ENCODE measurements around the gene KANK2. TPM values are rescaled to one million over a fixed set of nuclear protein-coding genes. Genes with fewer than 3 reads are reported as not detected.

KANK2 gene
- total RNA-seq, 2 donors from 2014 or later = 74.2 to 87.7 TPM

- no peak for DNase-seq
- Histone ChIP-seq H3K9ac (ENCODE audit: extremely low read depth, low read length, poor library complexity, severe bottlenecking) (no peak overlapping the region), H3K9me3 (ENCODE audit: control insufficient read depth, low read length) (peaks cover 10% of the 10 kb centered on the region), H3K4me1 (ENCODE audit: control insufficient read depth, insufficient read depth, low read length) (no peaks in the 10 kb centered on the region), H3K36me3 (ENCODE audit: control insufficient read depth, insufficient read depth, low read length) (peaks cover 30% of the 10 kb centered on the region), H3K4me3 (ENCODE audit: low read length) (no peak overlapping the region), H3K27me3 (ENCODE audit: control insufficient read depth, insufficient read depth, low read length, poor library complexity, severe bottlenecking) (no peaks in the 10 kb centered on the region), H3K27ac (ENCODE audit: low read depth, low read length) (no peak overlapping the region)
- Mint-ChIP-seq H3K9me3 (peaks cover 10% of the 10 kb centered on the region), H3K27me3 (ENCODE audit: insufficient read depth) (no peaks in the 10 kb centered on the region), H3K27ac (no peak overlapping the region), H3K36me3 (ENCODE audit: low read depth) (peaks cover 55% of the 10 kb centered on the region), H3K4me3 (no peak overlapping the region), H3K4me1 (no peaks in the 10 kb centered on the region)
- WGBS, 2 experiments (ENCODE audit: insufficient coverage in 1 of 2, insufficient read length in 1 of 2) = 96% methylated on average over 3 of the region's 3 CpGs; no CpG with 5 or more reads in 1 of the 2 experiments
- no peak for TF ChIP-seq CTCF (conservative IDR thresholded peaks at IDR 0.05)
These were observed 28.5 kb upstream of the KANK2 start for GRCh38 chr19:11225815-11226214.

- Mint-ChIP-seq H3K27me3 (ENCODE audit: insufficient read depth) (no peaks in the 10 kb centered on the region), H3K4me3 (no peak overlapping the region), H3K27ac (no peak overlapping the region), H3K9me3 (peaks cover 14% of the 10 kb centered on the region), H3K4me1 (no peaks in the 10 kb centered on the region), H3K36me3 (ENCODE audit: low read depth) (peaks cover 56% of the 10 kb centered on the region)
- H3K4me1 ChIP-seq (ENCODE audit: control insufficient read depth, insufficient read depth, low read length) = no peaks in the 10 kb centered on the region
- no peak overlapping the region for H3K4me3 ChIP-seq (ENCODE audit: low read length)
- 95 to 97% methylated on average over 3 of the region's 5 CpGs for WGBS, 2 experiments (ENCODE audit: insufficient coverage in 1 of 2, insufficient read length in 1 of 2)
- no peak overlapping the region for H3K9ac ChIP-seq (ENCODE audit: extremely low read depth, low read length, poor library complexity, severe bottlenecking)
- H3K27ac ChIP-seq (ENCODE audit: low read depth, low read length) = no peak overlapping the region
- peaks cover 34% of the 10 kb centered on the region for H3K36me3 ChIP-seq (ENCODE audit: control insufficient read depth, insufficient read depth, low read length)
- DNase-seq = no peak
- peaks cover 10% of the 10 kb centered on the region for H3K9me3 ChIP-seq (ENCODE audit: control insufficient read depth, low read length)
- no peaks in the 10 kb centered on the region for H3K27me3 ChIP-seq (ENCODE audit: control insufficient read depth, insufficient read depth, low read length, poor library complexity, severe bottlenecking)
- no peak for TF ChIP-seq CTCF (conservative IDR thresholded peaks at IDR 0.05)
These were observed 27.8 kb upstream of the KANK2 start for GRCh38 chr19:11225172-11225571.

GRCh38 chr19:11224429-11224828, 27.1 kb upstream of the KANK2 start:
- peaks cover 56% of the 10 kb centered on the region for H3K36me3 Mint-ChIP-seq (ENCODE audit: low read depth)
- Histone ChIP-seq H3K4me1 (ENCODE audit: control insufficient read depth, insufficient read depth, low read length) (no peaks in the 10 kb centered on the region), H3K36me3 (ENCODE audit: control insufficient read depth, insufficient read depth, low read length) (peaks cover 36% of the 10 kb centered on the region), H3K4me3 (ENCODE audit: low read length) (no peak overlapping the region), H3K9me3 (ENCODE audit: control insufficient read depth, low read length) (peaks cover 10% of the 10 kb centered on the region), H3K9ac (ENCODE audit: extremely low read depth, low read length, poor library complexity, severe bottlenecking) (no peak overlapping the region), H3K27me3 (ENCODE audit: control insufficient read depth, insufficient read depth, low read length, poor library complexity, severe bottlenecking) (no peaks in the 10 kb centered on the region), H3K27ac (ENCODE audit: low read depth, low read length) (no peak overlapping the region)
- DNase-seq = no peak
- peaks cover 14% of the 10 kb centered on the region for H3K9me3 Mint-ChIP-seq
- 92 to 96% methylated on average over 5 to 7 of the region's 7 CpGs for WGBS, 2 experiments (ENCODE audit: insufficient coverage in 1 of 2, insufficient read length in 1 of 2)
- H3K4me1 Mint-ChIP-seq = no peaks in the 10 kb centered on the region
- no peaks in the 10 kb centered on the region for H3K27me3 Mint-ChIP-seq (ENCODE audit: insufficient read depth)
- TF ChIP-seq CTCF (conservative IDR thresholded peaks at IDR 0.05) = no peak
- no peak overlapping the region for H3K4me3 Mint-ChIP-seq
- H3K27ac Mint-ChIP-seq = no peak overlapping the region
